NCI-H524 (cell line): Measurements from ENCODE around the gene HSPA14.
"Not testable (repeated sequence)": the region's sequence is repeated elsewhere in the genome, so short reads cannot be mapped to it uniquely, and the experiment has no call there.

Experiments
- DNase-seq, 2 experiments: peaks; one replicate each; lab custom pipeline; 2025; lab: John Stamatoyannopoulos, UW

The HSPA14 gene

DNA sequence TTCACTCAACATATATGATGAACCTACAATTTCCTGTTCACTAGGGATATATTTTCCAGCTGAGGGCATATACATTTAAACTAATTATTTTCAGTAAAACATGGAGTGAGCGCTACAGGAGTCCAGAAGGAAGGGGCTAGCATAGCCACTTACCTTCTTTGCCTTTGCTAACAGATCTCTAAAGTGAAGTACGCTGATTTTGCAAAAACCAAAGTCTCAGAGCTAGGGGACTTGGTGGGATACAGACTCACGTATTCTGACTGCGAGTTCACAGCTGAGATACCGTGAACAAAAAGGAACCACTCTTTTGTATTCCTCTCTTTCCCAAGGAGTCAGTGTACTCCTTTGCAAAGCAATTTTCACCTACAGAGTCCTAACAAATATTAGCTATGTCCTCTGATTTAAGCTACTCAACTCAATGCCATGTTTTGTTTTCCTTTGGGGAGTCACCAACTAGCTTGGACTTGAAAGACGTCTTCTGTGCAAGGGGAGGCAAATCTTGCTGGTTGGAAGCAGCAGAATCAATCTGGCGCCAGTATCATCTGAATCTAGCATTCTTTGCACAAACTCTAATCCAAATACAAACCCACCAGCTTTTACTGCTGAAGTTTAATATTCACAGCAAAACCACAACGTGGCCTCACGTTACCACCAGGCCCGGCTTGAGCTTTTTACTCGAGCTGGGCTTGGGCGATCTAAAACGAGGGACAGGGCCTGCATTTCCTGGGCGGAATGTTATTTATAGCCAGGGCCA, 926 bp upstream of the HSPA14 start:
- DNase-seq, result peak in 1 of 2 experiments; percentile 29

DNA sequence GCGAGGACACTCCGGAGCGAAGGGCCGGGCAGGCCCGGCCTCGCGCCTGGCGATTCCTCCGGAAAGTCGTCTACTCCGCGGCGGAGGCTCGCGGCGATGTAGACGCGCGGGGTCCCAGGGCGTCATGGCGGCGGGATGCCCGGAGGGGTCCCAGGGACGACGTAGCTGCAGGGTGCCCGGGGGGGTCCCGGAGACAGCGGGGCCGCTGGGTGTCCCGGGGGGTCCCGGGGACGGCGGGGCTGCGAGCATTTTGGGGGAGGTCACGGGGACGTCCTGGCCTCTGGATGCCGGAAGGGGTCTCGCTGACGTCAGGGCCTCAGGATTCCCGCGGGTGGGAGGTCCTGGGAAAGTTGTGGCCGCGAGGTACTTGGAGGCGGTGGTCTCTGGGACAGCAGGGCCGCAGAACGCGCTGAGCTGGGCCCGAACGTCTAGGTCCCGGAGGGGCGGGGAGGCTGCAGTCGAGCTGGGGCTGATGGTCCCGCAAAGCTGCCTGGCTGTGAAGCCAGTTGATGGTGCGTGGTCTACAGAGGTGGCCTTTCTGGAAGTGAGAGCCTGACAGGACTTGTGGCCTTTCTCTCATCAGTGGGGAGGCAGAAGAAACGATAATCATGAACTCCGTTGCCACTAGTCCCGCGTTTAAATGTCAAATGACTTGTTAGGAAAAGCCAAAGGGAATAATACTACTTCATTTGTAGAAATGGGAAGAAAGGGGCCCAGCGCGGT, 637 bp downstream of the HSPA14 start:
- peak in 1 of 2 experiments; percentile 19 for DNase-seq

DNA sequence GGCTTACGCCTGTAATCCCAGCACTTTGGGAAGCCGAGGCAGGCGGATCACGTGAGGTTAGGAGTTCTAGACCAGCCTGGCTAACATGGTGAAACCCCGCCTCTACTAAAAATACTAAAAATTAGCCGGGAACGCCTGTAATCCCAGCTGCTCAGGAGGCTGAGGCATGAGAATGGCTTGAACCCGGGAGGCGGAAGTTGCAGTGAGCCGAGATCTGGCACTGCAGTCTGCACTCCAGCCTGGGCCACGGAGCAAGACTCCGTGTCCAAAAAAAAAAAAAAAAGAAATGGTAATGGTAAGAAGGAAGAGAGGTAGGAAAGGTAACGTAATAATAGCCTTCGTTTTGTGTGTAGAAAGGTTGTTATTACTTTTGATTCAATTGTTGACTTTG, 1.2 kb downstream of the HSPA14 start:
- DNase-seq, result no peak

DNA sequence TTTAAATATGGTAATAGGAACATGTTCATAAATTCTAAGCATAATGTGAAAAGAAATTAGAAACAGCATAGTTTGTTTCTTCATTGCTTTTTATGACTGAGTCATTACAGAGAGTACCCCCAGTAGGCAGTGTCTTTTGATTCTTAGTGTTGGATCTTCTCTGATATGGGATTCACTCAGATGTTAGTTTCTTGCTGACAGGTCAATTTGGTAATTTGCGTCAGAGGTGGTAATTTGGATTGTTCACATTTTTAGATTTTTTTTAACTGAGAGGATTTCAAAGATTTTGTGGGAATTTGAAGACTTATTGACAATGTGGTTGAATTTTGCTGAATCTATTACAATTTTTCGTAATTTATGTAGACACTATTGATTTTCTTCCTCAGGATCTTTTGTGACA, 2.1 kb downstream of the HSPA14 start:
- DNase-seq, result no peak

DNA sequence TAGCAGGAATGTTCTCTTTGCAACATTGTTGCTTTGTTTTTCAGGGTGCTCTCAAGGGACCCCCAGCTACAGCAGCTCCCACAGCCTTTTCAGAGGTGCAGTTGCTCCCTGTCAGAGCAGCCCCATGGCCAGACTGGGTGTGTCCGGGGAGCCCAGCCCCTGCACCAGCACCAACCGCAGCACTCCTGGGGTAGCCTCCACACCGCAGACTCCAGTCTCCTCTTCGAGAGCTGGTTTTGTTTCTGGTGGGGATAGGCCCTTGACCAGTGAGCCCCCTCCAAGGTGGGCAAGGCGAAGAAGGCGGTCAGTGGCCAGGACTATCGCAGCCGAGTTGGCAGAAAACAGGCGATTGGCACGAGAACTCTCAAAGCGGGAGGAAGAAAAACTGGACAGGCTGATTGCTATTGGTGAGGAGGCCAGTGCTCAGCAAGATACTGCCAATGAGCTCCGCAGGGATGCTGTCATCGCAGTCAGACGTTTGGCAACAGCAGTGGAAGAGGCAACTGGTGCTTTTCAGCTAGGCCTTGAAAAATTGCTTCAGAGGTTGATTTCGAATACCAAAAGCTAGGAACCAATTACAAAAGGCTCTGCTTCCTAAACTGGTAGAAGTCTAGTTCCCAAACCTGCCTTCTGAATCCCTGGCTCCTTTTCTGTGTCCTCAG, 5.4 kb downstream of the HSPA14 start:
- DNase-seq, result no peak

DNA sequence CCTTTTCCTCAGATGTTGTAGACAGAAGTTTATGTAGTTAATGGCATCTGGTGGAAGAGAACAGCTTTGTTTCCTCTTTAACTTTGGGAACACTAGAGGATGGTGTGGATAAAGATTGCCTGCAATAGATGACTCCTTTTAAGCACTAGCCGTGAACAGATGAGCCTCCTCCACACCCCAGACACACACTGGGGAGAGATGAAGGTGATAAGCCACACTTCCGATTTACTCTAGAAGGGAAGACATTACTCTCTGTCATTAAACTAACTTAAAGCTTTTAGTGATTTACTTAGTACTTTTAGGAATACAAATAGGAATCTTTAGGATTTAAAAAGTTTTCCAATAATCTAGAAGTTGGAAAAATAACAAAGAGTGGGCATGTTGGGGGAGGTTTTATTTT, 6.8 kb downstream of the HSPA14 start:
- no peak for DNase-seq

DNA sequence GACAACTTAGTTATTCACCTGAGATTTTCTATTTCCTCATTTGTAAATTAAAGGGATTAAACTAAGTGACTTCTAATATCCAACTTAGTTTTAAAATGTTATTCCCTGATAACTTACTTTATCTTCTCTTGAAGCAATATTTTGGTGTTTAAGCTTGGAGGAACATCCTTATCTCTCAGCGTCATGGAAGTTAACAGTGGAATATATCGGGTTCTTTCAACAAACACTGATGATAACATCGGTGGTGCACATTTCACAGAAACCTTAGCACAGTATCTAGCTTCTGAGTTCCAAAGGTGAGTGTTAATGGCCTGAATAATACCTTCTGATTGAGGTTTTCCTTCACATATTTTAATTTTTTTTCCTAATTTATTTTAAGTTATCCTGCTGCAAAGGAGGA, 14.1 kb downstream of the HSPA14 start:
- no peak for DNase-seq

DNA sequence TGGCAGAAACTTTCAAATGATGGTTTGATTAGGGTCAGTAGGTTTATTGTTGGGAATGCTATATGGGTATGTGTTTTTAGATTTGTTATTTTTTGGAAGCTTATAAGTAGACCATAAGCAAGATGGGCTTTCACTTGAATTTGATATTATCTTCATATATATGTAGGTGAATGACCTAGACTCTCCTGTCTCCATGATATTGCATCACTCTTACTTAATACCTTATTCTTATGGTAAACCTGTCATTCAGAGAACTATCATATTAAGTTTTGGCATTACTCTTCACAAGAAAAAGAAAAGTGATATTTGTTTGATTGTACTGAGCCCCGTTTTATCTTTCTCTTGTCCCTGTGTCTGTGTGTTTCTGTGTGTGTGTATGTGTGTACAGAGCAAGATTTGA, 17.3 kb downstream of the HSPA14 start:
- DNase-seq, result no peak

DNA sequence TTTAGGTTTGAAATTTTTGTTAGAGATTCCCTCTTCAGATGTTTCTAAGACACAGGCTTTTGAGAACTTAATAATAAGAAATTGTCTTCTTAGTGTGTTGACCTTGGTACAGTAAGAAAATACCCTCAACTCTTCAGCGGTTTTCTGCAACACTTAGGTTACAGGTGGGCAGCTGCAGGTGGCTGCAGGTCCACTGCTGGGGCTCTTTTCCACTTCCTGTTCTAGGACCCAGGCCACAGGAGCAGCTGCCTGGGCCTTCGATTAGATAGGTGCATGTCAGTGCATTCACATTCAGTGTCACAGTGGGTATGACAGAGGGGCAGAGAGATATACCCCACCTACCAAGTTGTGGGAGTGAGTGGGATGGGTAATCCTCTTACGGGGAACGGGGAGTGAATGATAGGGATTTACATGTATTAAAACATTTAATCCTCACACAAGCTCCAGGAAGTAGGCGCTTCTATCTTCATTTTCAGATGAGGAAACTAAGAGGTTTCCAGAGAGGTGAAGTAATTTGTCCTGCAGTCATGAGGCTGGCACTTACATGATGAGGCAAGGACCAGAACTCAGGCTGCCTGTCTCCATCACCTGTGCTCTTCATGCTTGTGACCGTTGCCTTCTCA, 20.3 kb downstream of the HSPA14 start:
- DNase-seq, result peak; percentile 1 to 63

DNA sequence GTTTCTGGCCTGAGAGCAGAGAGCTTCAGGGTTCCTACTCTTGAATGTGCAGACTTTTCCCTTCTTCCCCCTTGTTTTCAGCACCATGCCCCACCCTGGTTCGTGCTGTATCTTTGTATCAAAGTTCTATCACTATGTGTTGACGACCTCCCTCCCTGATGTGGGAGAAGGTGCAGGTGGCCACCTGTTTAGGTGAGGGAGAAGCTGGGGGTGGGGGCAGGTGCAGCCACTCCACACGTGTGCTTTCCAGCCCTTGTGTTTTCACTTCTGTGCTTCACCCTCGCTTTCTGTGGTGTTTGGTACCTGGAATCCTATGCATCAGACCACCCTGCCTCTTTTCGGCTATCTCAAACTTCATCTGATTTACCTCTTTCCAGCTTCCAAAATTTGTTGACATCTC, 20.9 kb downstream of the HSPA14 start:
- no peak for DNase-seq

DNA sequence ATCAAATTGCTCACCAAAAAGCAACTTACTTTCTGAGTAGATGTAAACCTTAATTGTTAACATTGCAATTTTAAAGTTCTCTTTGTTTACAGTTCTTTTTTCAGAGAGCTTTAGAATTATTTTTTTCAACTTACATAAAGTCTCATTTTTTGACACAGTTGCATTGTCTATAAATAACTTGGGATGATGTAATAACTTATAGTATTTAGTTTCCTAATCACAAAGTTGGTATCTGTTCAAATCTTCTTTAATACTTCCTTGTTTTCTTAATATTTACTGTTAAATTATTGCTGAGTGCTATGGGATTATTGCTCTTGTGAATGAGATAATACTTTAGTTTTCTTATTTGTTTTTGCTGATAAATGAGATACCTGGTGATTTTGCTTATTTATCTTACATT, 21.7 kb downstream of the HSPA14 start:
- no peak for DNase-seq

DNA sequence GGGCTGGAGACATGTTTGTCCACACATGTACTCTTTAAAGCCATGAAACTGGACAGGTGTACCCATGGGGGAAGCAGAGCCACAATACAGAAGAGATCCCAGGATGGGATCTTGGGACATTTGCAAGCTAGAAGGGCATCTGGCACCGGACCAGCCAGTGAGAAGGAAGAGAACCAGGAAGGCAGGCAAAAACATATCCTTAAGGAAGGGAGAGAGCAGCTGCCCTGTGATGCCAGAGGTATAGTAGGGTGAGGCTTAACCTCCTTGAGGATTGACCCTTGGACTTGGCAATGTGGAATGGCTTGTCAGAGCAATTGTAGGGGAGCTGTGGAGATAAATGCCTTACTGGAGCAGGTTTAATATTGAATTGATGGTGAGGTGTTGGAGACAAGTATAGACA, 22.7 kb downstream of the HSPA14 start:
- DNase-seq, result no peak

DNA sequence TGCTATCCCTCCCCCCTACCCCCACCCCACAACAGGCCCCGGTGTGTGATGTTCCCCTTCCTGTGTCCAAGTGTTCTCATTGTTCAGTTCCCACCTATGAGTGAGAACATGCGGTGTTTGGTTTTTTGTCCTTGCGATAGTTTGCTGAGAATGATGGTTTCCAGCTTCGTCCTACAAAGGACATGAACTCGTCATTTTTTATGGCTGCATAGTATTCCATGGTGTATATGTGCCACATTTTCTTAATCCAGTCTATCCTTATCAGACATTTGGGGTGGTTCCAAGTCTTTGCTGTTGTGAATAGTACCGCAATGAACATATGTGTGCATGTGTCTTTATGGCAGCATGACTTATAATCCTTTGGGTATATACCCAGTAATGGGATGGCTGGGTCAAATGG, 26.4 kb downstream of the HSPA14 start:
- DNase-seq, result not testable (repeated sequence)

DNA sequence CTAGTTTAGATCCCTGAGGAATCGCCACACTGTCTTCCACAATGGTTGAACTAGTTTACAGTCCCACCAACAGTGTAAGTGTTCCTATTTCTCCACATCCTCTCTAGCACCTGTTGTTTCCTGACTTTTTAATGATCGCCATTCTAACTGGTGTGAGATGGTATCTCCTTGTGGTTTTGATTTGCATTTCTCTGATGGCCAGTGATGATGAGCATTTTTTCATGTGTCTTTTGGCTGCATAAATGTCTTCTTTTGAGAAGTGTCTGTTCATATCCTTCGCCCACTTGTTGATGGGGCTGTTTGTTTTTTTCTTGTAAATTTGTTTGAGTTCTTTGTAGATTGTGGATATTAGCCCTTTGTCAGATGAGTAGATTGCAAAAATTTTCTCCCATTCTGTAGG, 26.8 kb downstream of the HSPA14 start:
- DNase-seq, result not testable (repeated sequence)

DNA sequence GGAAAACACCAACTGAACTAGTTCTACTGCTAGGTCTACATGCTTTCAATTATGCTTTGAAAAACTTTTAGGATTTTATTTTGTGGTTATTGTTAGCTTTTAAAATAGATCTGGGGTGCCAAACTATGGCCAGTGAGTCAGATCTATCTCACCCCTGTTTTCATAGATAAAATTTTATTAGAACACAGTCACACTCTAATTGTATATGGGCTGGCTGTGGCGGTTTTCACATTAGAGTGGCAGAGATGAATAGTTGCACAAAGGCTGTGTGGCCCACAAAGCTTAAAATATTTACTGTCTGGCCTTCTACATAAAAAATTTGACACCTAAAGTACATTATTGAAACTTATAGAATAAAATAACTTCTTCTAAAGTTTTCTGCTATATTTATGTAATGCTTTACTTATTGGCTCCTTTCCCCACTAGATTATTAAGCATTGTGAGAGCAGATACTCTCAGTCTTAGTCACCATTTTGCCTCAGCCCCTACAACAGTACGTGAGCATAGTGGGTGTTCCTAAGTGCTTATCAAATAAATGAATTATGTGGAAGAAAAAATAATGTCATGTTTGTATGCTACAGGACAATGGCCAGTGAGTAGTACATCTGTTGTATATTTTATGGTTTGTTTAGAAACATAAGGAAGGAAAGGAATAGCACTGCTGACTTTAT, 35.1 kb downstream of the HSPA14 start:
- no peak for DNase-seq

DNA sequence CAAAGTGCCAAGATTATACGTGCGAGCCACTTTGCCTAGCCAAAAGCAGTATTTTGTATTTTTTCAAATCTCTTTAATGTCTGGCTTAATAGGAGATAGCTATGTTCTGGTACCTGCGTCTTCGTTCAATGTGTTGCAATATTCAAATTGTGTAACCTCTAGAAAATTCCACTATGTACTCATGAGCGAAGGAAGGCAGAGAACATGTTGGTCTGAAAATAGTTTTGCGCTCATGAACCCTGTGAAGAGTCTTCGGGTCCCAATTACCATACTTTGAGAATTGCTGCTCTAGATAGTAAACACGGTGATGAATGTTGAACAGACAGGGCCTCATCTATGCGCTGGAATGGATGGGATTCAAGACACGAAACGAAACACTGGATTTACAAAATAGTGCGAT, 37.8 kb downstream of the HSPA14 start:
- DNase-seq, result no peak

DNA sequence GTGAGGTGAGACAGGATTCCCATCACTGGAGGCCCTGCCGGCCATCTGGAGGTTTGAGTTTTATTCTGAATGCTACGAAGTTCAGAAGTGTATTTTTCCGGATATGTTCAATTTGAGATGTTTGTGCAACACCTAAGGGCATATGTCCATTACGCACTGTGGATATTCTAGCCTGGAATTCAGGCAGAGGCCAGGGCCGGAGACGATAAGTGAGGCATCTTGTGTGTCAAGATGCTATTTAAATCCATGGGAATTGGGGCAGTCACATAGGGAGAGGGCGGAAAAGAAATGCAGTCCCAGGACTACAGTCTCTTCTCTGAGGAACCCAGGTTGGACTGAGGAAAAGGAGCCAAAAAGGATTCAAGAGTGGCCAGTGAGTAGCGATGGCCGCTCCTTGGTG, 38.7 kb downstream of the HSPA14 start:
- no peak for DNase-seq

DNA sequence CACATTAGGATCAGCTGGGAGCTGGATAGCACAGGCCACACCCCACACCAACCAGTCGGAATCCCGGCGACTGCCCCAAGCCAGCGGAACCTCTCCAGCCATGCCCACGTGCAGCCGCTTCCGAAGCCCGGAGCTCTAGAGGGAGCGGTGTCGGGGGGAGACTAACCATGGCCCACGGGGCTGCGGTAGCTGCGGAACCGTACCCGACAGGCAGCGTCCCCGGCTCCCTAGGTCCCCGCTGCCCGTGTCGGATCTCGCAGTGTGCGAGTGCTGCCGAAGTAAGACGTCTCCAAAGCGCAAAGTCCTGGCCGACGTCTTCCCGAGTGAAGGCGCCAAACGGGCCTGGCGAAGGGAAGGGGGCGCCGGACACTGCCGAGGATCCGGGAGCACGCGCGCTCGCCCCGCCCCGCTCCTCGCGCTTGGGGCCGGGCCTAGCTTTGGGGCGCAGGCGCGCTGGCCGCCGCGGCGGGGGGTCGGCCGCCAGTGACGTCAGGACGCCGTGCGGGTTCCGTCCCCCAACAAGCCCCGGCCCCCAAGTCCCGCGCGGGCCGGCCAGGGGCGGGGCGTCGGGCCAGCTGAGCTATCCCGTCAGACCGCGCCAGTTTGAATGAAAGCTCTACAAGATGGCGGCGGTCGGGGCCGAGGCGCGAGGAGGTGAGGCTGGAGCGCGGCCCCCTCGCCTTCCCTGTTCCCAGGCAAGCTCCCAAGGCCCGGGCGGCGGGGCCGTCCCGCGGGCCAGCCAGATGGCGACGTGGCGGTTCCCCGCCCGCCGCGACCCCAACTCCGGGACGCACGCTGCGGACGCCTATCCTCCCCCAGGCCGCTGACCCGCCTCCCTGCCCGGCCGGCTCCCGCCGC, 40.4 kb downstream of the HSPA14 start, which contains the start of gene SUV39H2:
TSS of gene SUV39H2 (plus strand) at position 601 of the 858 bp plus-strand sequence. CDS start at position 624, 23 bp downstream.
- peak; percentile 52 to 78 for DNase-seq

DNA sequence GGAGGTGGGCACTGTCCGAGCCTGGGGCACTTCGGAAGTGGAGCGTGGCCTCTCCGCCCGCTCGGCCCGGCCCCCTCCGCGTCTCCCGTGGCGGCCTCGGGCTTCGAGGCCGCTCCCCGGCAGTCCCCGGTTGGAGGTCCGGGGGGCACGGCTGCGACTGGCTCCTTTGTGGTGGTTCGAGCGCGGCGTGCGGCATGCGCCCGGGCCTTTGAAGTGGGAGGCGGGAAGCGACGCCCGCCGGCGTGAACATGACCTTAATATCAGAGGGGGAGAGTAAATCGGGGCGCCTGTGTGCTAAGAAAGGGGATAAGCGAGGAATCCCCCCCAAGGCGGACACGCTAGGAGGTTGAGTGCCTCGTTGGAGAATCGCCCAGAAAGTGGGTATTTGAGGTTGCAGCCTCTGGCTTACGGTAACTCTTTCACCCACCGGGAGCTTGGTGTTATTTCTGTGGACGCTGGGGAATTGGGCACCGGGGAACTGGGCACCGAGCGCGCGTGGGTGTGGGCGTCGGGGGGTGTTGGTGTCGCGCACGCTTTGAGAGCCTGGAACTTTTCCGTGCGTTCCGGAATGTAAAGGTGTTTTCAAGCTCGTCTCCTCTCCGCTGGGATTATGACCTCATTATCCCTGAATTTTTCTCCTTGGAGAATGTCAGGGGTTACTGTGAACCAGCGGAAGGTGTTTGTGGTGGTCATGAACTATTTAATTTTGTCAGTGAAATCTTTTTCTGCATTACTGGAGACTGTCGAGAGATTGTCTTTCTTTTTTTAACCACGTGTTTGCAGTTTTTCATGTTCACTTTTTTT, 41.2 kb downstream of the HSPA14 start:
- DNase-seq, result no peak

DNA sequence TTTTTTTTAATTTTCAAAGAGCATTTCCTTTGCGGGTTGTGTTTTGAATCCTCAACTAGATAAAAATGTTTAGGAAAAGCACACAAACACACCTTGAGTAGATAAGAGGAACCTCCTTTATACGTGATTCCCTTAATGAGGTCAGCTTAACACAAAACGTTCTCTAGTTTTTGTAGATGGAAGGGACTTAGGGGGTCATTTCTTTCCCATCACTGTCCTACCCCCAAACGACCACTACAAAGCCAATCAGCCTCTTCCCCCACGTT, 41.8 kb downstream of the HSPA14 start:
- no peak for DNase-seq
